ENCODE results near the gene BAK1. TPM values are rescaled to one million over a fixed set of nuclear protein-coding genes. Genes with fewer than 3 reads are reported as not detected.
"Not testable (repeated sequence)": the region's sequence is repeated elsewhere in the genome, so short reads cannot be mapped to it uniquely, and the experiment has no call there.

Gene BAK1
- total and polyA plus RNA-seq, 4 donors, result 5.3 to 15.3 (median 11.6) TPM

DNA sequence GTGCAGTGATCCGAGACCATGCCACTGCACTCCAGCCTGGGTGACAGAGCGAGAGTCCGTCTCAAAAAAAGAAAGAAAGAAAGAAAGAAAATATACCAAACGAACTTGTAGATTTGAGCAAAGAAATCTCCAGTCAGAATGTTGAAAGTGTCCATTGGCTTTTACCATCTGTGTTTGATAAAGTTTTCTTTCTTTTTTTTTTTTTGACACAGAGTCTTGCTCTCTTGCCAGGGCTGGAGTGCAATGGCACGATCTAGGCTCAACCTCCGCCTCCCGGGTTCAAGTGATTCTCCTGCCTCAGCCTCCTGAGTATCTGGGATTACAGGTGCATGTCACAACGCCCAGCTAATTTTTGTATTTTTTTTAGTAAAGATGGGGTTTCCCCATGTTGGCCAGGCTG lies 21.3 kb downstream of the BAK1 start:
- H3K27me3 ChIP-seq (ENCODE audit: control insufficient read depth, insufficient read depth, low read length), result no peaks in the 10 kb centered on the region
- H3K36me3 ChIP-seq (ENCODE audit: control insufficient read depth, insufficient read depth, low read length), result no peaks in the 10 kb centered on the region
- no peak for DNase-seq (ENCODE audit: low read depth in 4 of 6, low spot score in 6 of 6)
- no peak overlapping the region for H3K27ac ChIP-seq (ENCODE audit: low read depth, low read length)
- H3K4me1 ChIP-seq (ENCODE audit: control insufficient read depth, insufficient read depth, low read length), result no peaks in the 10 kb centered on the region
- H3K9me3 ChIP-seq (ENCODE audit: control insufficient read depth, insufficient read depth, low read length), result no peaks in the 10 kb centered on the region
- WGBS (ENCODE audit: insufficient coverage), result 100% methylated on average over 4 of the region's 8 CpGs
- no peak overlapping the region for H3K4me3 ChIP-seq (ENCODE audit: low read depth, low read length)

- no peak for DNase-seq (ENCODE audit: low read depth in 4 of 6, low spot score in 6 of 6)
- 88% methylated on average over 4 of the region's 4 CpGs for WGBS (ENCODE audit: insufficient coverage)
- H3K27me3 ChIP-seq (ENCODE audit: control insufficient read depth, insufficient read depth, low read length), result no peaks in the 10 kb centered on the region
- no peak overlapping the region for H3K27ac ChIP-seq (ENCODE audit: low read depth, low read length)
- no peak overlapping the region for H3K4me3 ChIP-seq (ENCODE audit: low read depth, low read length)
- no peaks in the 10 kb centered on the region for H3K36me3 ChIP-seq (ENCODE audit: control insufficient read depth, insufficient read depth, low read length)
- H3K9me3 ChIP-seq (ENCODE audit: control insufficient read depth, insufficient read depth, low read length), result no peaks in the 10 kb centered on the region
- no peaks in the 10 kb centered on the region for H3K4me1 ChIP-seq (ENCODE audit: control insufficient read depth, insufficient read depth, low read length)
Measured at GRCh38 chr6:33557376-33557775, 22.7 kb downstream of the BAK1 start.

GRCh38 chr6:33552883-33553282 lies 27.2 kb downstream of the BAK1 start:
- not testable (repeated sequence) for H3K4me1 ChIP-seq (ENCODE audit: control insufficient read depth, insufficient read depth, low read length); H3K9me3 ChIP-seq (ENCODE audit: control insufficient read depth, insufficient read depth, low read length); H3K27ac ChIP-seq (ENCODE audit: low read depth, low read length); H3K36me3 ChIP-seq (ENCODE audit: control insufficient read depth, insufficient read depth, low read length); H3K27me3 ChIP-seq (ENCODE audit: control insufficient read depth, insufficient read depth, low read length); H3K4me3 ChIP-seq (ENCODE audit: low read depth, low read length)
- DNase-seq (ENCODE audit: low read depth in 4 of 6, low spot score in 6 of 6), result peak in 2 of 6 donors; percentile 17 to 43
- WGBS (ENCODE audit: insufficient coverage), result 54% methylated on average over 3 of the region's 3 CpGs

GRCh38 chr6:33552252-33552651 lies 27.8 kb downstream of the BAK1 start:
- H3K9me3 ChIP-seq (ENCODE audit: control insufficient read depth, insufficient read depth, low read length), result no peaks in the 10 kb centered on the region
- no peaks in the 10 kb centered on the region for H3K27me3 ChIP-seq (ENCODE audit: control insufficient read depth, insufficient read depth, low read length)
- H3K4me3 ChIP-seq (ENCODE audit: low read depth, low read length), result no peak overlapping the region
- WGBS (ENCODE audit: insufficient coverage), result 100% methylated on average over 4 of the region's 7 CpGs
- no peak for DNase-seq (ENCODE audit: low read depth in 4 of 6, low spot score in 6 of 6)
- H3K4me1 ChIP-seq (ENCODE audit: control insufficient read depth, insufficient read depth, low read length), result no peaks in the 10 kb centered on the region
- H3K36me3 ChIP-seq (ENCODE audit: control insufficient read depth, insufficient read depth, low read length), result no peaks in the 10 kb centered on the region
- H3K27ac ChIP-seq (ENCODE audit: low read depth, low read length), result no peak overlapping the region

- H3K4me3 ChIP-seq (ENCODE audit: low read depth, low read length), result no peak overlapping the region
- no peaks in the 10 kb centered on the region for H3K9me3 ChIP-seq (ENCODE audit: control insufficient read depth, insufficient read depth, low read length)
- no peaks in the 10 kb centered on the region for H3K4me1 ChIP-seq (ENCODE audit: control insufficient read depth, insufficient read depth, low read length)
- DNase-seq (ENCODE audit: low read depth in 4 of 6, low spot score in 6 of 6), result no peak
- H3K36me3 ChIP-seq (ENCODE audit: control insufficient read depth, insufficient read depth, low read length), result no peaks in the 10 kb centered on the region
- WGBS (ENCODE audit: insufficient coverage), result 83% methylated on average over 1 of the region's 2 CpGs
- H3K27ac ChIP-seq (ENCODE audit: low read depth, low read length), result no peak overlapping the region
- no peaks in the 10 kb centered on the region for H3K27me3 ChIP-seq (ENCODE audit: control insufficient read depth, insufficient read depth, low read length)
Measured at GRCh38 chr6:33551538-33551937, 28.5 kb downstream of the BAK1 start.

DNA sequence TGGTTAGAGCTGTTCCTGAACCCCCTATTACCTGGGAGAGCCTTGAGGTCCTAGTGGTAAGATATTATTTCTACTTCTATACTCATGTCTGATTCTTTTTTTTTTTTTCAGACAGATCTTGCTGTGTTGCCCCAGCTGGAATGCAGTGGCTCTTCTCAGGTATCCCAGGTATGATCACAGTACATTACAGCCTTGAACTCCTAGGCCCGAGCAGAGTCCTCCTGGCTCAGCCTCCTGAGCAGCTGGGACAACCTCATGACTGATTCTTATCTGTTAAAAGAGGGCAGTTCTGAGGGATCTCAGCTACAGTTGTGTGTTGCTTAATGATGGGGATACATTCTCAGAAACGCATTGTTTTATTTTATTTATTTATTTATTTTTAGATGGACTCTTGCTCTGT lies 30.2 kb downstream of the BAK1 start:
- no peak overlapping the region for H3K27ac ChIP-seq (ENCODE audit: low read depth, low read length)
- H3K4me3 ChIP-seq (ENCODE audit: low read depth, low read length), result no peak overlapping the region
- no peaks in the 10 kb centered on the region for H3K9me3 ChIP-seq (ENCODE audit: control insufficient read depth, insufficient read depth, low read length)
- WGBS (ENCODE audit: insufficient coverage), result 80% methylated on average over 1 of the region's 2 CpGs
- H3K36me3 ChIP-seq (ENCODE audit: control insufficient read depth, insufficient read depth, low read length), result no peaks in the 10 kb centered on the region
- no peaks in the 10 kb centered on the region for H3K4me1 ChIP-seq (ENCODE audit: control insufficient read depth, insufficient read depth, low read length)
- DNase-seq (ENCODE audit: low read depth in 4 of 6, low spot score in 6 of 6), result no peak
- H3K27me3 ChIP-seq (ENCODE audit: control insufficient read depth, insufficient read depth, low read length), result no peaks in the 10 kb centered on the region

GRCh38 chr6:33549196-33549595 lies 30.9 kb downstream of the BAK1 start:
- no peak for DNase-seq (ENCODE audit: low read depth in 4 of 6, low spot score in 6 of 6)
- H3K36me3 ChIP-seq (ENCODE audit: control insufficient read depth, insufficient read depth, low read length), result no peaks in the 10 kb centered on the region
- H3K4me3 ChIP-seq (ENCODE audit: low read depth, low read length), result no peak overlapping the region
- H3K27ac ChIP-seq (ENCODE audit: low read depth, low read length), result no peak overlapping the region
- H3K9me3 ChIP-seq (ENCODE audit: control insufficient read depth, insufficient read depth, low read length), result no peaks in the 10 kb centered on the region
- no peaks in the 10 kb centered on the region for H3K4me1 ChIP-seq (ENCODE audit: control insufficient read depth, insufficient read depth, low read length)
- WGBS (ENCODE audit: insufficient coverage), result 91% methylated on average over 7 of the region's 8 CpGs
- no peaks in the 10 kb centered on the region for H3K27me3 ChIP-seq (ENCODE audit: control insufficient read depth, insufficient read depth, low read length)

DNA sequence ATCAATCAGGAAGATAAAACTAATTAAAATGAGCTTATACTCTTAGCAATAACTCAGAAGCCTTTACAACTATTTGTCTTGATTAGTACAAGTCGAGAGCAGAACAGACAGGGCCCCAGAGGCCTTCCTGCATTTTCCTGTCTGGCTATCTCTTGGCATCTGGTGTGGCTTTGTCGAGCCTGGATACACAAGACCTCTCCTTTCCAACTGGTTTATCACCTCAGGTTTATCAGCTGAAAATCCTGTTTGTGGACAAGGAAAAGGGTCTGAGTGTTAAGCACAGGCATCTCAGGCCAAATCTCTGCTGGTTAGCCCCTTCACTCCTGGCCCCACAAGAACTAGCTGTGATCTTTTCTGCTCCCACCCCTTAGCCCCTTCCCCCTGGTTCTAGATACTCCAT lies 32.6 kb downstream of the BAK1 start:
- WGBS (ENCODE audit: insufficient coverage), result 83% methylated on average over 1 of the region's 2 CpGs
- Histone ChIP-seq H3K4me1 (ENCODE audit: control insufficient read depth, insufficient read depth, low read length) (no peaks in the 10 kb centered on the region), H3K27me3 (ENCODE audit: control insufficient read depth, insufficient read depth, low read length) (no peaks in the 10 kb centered on the region), H3K36me3 (ENCODE audit: control insufficient read depth, insufficient read depth, low read length) (no peaks in the 10 kb centered on the region), H3K4me3 (ENCODE audit: low read depth, low read length) (no peak overlapping the region), H3K27ac (ENCODE audit: low read depth, low read length) (no peak overlapping the region), H3K9me3 (ENCODE audit: control insufficient read depth, insufficient read depth, low read length) (no peaks in the 10 kb centered on the region)
- DNase-seq (ENCODE audit: low read depth in 4 of 6, low spot score in 6 of 6), result peak in 1 of 6 donors; percentile 10

GRCh38 chr6:33546766-33547165 lies 33.3 kb downstream of the BAK1 start:
- Histone ChIP-seq H3K27ac (ENCODE audit: low read depth, low read length) (no peak overlapping the region), H3K9me3 (ENCODE audit: control insufficient read depth, insufficient read depth, low read length) (no peaks in the 10 kb centered on the region), H3K4me3 (ENCODE audit: low read depth, low read length) (no peak overlapping the region), H3K27me3 (ENCODE audit: control insufficient read depth, insufficient read depth, low read length) (no peaks in the 10 kb centered on the region), H3K4me1 (ENCODE audit: control insufficient read depth, insufficient read depth, low read length) (no peaks in the 10 kb centered on the region), H3K36me3 (ENCODE audit: control insufficient read depth, insufficient read depth, low read length) (no peaks in the 10 kb centered on the region)
- 100% methylated on average over 1 of the region's 5 CpGs for WGBS (ENCODE audit: insufficient coverage)
- no peak for DNase-seq (ENCODE audit: low read depth in 4 of 6, low spot score in 6 of 6)

GRCh38 chr6:33545292-33545691 lies 34.8 kb downstream of the BAK1 start:
- not testable (repeated sequence) for H3K9me3 ChIP-seq (ENCODE audit: control insufficient read depth, insufficient read depth, low read length); DNase-seq (ENCODE audit: low read depth in 4 of 6, low spot score in 6 of 6); H3K4me3 ChIP-seq (ENCODE audit: low read depth, low read length); H3K4me1 ChIP-seq (ENCODE audit: control insufficient read depth, insufficient read depth, low read length); H3K27ac ChIP-seq (ENCODE audit: low read depth, low read length); H3K27me3 ChIP-seq (ENCODE audit: control insufficient read depth, insufficient read depth, low read length); H3K36me3 ChIP-seq (ENCODE audit: control insufficient read depth, insufficient read depth, low read length)
- WGBS (ENCODE audit: insufficient coverage), result 90% methylated on average over 6 of the region's 11 CpGs
